WTC11 (cell line): ENCODE results near the gene NPAS3. TPM values are rescaled to one million over a fixed set of nuclear protein-coding genes. Genes with fewer than 3 reads are reported as not detected.

ENCODE experiments used
- ATAC-seq: fragments of 200-7000 bp; cut with Tn5 transposase; 2 replicates; pipeline ENCODE4 v1.10.0; 2021; ENCODE audit warnings: mild to moderate bottlenecking, moderate library complexity
- CTCF ChIA-PET: fragments of 300-600 bp; sonication (Branson Sonifier 250); formaldehyde crosslinking; loops from one replicate; lab custom pipeline; 2021; ENCODE audit warnings: antibody characterized with exemption; lab: Charles Lee
- POLR2A ChIA-PET: fragments of 350-600 bp; sonication (Branson Sonifier 250); formaldehyde crosslinking; loops from one replicate; lab custom pipeline; 2021; ENCODE audit warnings: antibody characterized with exemption; lab: Charles Lee
- DNase-seq: peaks from one replicate; pipeline ENCODE4 v3.0.0; 2021; ENCODE audit warnings: low spot score
- H3K27ac Mint-ChIP-seq: 2 replicates; pipeline ENCODE4 v1.8.0; 2021; ENCODE audit warnings: mixed read lengths
- H3K27me3 Mint-ChIP-seq: 2 replicates; pipeline ENCODE4 v1.8.0; 2021; ENCODE audit warnings: low read depth, mild to moderate bottlenecking, moderate library complexity, mixed read lengths
- H3K36me3 Mint-ChIP-seq: 2 replicates; pipeline ENCODE4 v1.8.0; 2021; ENCODE audit warnings: mixed read lengths
- H3K4me1 Mint-ChIP-seq: 2 replicates; pipeline ENCODE4 v1.8.0; 2022; ENCODE audit warnings: mixed read lengths
- H3K4me3 Mint-ChIP-seq: 2 replicates; pipeline ENCODE4 v1.8.0; 2021; ENCODE audit warnings: mild to moderate bottlenecking, moderate library complexity, mixed read lengths
- H3K9me3 Mint-ChIP-seq: 2 replicates; pipeline ENCODE4 v1.8.0; 2021; ENCODE audit warnings: mixed read lengths
- AFF4 ChIP-seq: sonication (generic); formaldehyde crosslinking; IDR thresholded peaks from 2 replicates; pipeline ENCODE4 v1.8.1; 2023; ENCODE audit warnings: mild to moderate bottlenecking, missing genetic modification reagents, borderline replicate concordance
- ATF2 ChIP-seq: sonication (generic); formaldehyde crosslinking; IDR thresholded peaks from 2 replicates; pipeline ENCODE4 v1.8.1; 2022; ENCODE audit warnings: low read depth, missing genetic modification reagents, borderline replicate concordance
- ATF3 ChIP-seq: sonication (generic); formaldehyde crosslinking; conservative IDR thresholded peaks from 2 replicates; pipeline ENCODE4 v1.8.1; 2022; ENCODE audit warnings: mild to moderate bottlenecking, missing genetic modification reagents
- CREB1 ChIP-seq: sonication (generic); formaldehyde crosslinking; IDR thresholded peaks from 2 replicates; pipeline ENCODE4 v1.8.0; 2023; ENCODE audit warnings: mild to moderate bottlenecking, missing genetic modification reagents
- CTCF ChIP-seq: fragments of 200-600 bp; IDR thresholded peaks from 2 replicates; pipeline ENCODE4 v1.8.0; 2022; ENCODE audit warnings: antibody characterized with exemption
- E2F4 ChIP-seq: sonication (generic); formaldehyde crosslinking; IDR thresholded peaks from 2 replicates; pipeline ENCODE4 v1.8.1; 2022; ENCODE audit warnings: low read depth, mild to moderate bottlenecking, moderate library complexity, missing genetic modification reagents, borderline replicate concordance
- ELF4 ChIP-seq: sonication (generic); formaldehyde crosslinking; IDR thresholded peaks from 2 replicates; pipeline ENCODE4 v1.8.1; 2022; ENCODE audit warnings: low read depth, mild to moderate bottlenecking, moderate library complexity, missing genetic modification reagents
- ESRRA ChIP-seq: sonication (generic); formaldehyde crosslinking; IDR thresholded peaks from 2 replicates; pipeline ENCODE4 v1.8.1; 2022; ENCODE audit warnings: mild to moderate bottlenecking, missing genetic modification reagents, borderline replicate concordance
- ETV6 ChIP-seq: sonication (generic); formaldehyde crosslinking; IDR thresholded peaks from 2 replicates; pipeline ENCODE4 v1.8.1; 2022; ENCODE audit warnings: mild to moderate bottlenecking, missing genetic modification reagents
- FOXJ3 ChIP-seq: sonication (generic); formaldehyde crosslinking; IDR thresholded peaks from 2 replicates; pipeline ENCODE4 v1.9.0; 2021; ENCODE audit warnings: missing genetic modification reagents, mild to moderate bottlenecking, borderline replicate concordance
- FOXK1 ChIP-seq: sonication (generic); formaldehyde crosslinking; IDR thresholded peaks from 2 replicates; pipeline ENCODE4 v1.8.0; 2022; ENCODE audit warnings: mild to moderate bottlenecking, moderate library complexity, missing genetic modification reagents
- FOXP4 ChIP-seq: sonication (generic); formaldehyde crosslinking; IDR thresholded peaks from 2 replicates; pipeline ENCODE4 v1.8.0; 2022; ENCODE audit warnings: mild to moderate bottlenecking, missing genetic modification reagents
- IRF1 ChIP-seq: sonication (generic); formaldehyde crosslinking; IDR thresholded peaks from 2 replicates; pipeline ENCODE4 v1.8.0; 2023; ENCODE audit warnings: missing genetic modification reagents
- IRF2 ChIP-seq: sonication (generic); formaldehyde crosslinking; IDR thresholded peaks from 2 replicates; pipeline ENCODE4 v1.8.0; 2022; ENCODE audit warnings: low read depth, missing genetic modification reagents, borderline replicate concordance
- MLX ChIP-seq: sonication (generic); formaldehyde crosslinking; IDR thresholded peaks from 2 replicates; pipeline ENCODE4 v1.8.1; 2023; ENCODE audit warnings: mild to moderate bottlenecking, missing genetic modification reagents, moderate library complexity
- MXD4 ChIP-seq: fragments of 250-450 bp; sonication (Bioruptor Pico); IDR thresholded peaks from 2 replicates; pipeline ENCODE4 v1.8.0; 2021; ENCODE audit warnings: mild to moderate bottlenecking, moderate library complexity, borderline replicate concordance
- NFE2L1 ChIP-seq: sonication (generic); formaldehyde crosslinking; IDR thresholded peaks from 2 replicates; pipeline ENCODE4 v1.8.1; 2023; ENCODE audit warnings: missing genetic modification reagents
- SMAD4 ChIP-seq: sonication (generic); formaldehyde crosslinking; IDR thresholded peaks from 2 replicates; pipeline ENCODE4 v1.8.0; 2022; ENCODE audit warnings: mild to moderate bottlenecking, missing genetic modification reagents
- SOX15 ChIP-seq: fragments of 250-450 bp; sonication (Bioruptor Pico); IDR thresholded peaks from 2 replicates; pipeline ENCODE4 v1.9.0; 2021; ENCODE audit warnings: mild to moderate bottlenecking
- TCF7 ChIP-seq: sonication (generic); formaldehyde crosslinking; IDR thresholded peaks from 2 replicates; pipeline ENCODE4 v1.8.0; 2022; ENCODE audit warnings: mild to moderate bottlenecking, low read depth, missing genetic modification reagents, moderate library complexity
- TEAD1 ChIP-seq: sonication (generic); formaldehyde crosslinking; IDR thresholded peaks from 2 replicates; pipeline ENCODE4 v1.8.0; 2022; ENCODE audit warnings: mild to moderate bottlenecking, missing genetic modification reagents
- TEAD4 ChIP-seq: sonication (generic); formaldehyde crosslinking; IDR thresholded peaks from 2 replicates; pipeline ENCODE4 v1.8.0; 2022; ENCODE audit warnings: mild to moderate bottlenecking, missing genetic modification reagents
- ZNF671 ChIP-seq: fragments of 250-450 bp; sonication (Bioruptor Pico); IDR thresholded peaks from 2 replicates; pipeline ENCODE4 v1.8.0; 2021; ENCODE audit warnings: mild to moderate bottlenecking
- total RNA-seq: library from RNA; stranded (reverse); gene quantifications from 3 replicates; pipeline ENCODE4 v1.2.3, GENCODE V29; 2021

Gene NPAS3
- total RNA-seq, 1 experiment from 2014 or later = 3.2 TPM

- no peak for TF ChIP-seq ESRRA (CRISPR knock-in tag)
- TF ChIP-seq CREB1 = no peak
- no peak for TF ChIP-seq MXD4
- no peak for TF ChIP-seq E2F4 (CRISPR knock-in tag)
- TF ChIP-seq FOXJ3 (CRISPR knock-in tag) = no peak
- no peak for TF ChIP-seq IRF2 (CRISPR knock-in tag)
- TF ChIP-seq SOX15 (CRISPR knock-in tag) = no peak
- TF ChIP-seq MLX (CRISPR knock-in tag) = no peak
These were observed 533.1 kb downstream of the NPAS3 start (continued) for GRCh38 chr14:33471776-33472175.

GRCh38 chr14:33475623-33476022, 536.9 kb downstream of the NPAS3 start:
- POLR2A ChIA-PET = no interaction called here
- Mint-ChIP-seq H3K36me3 (no peaks in the 10 kb centered on the region), H3K4me1 (peaks cover 79% of the 10 kb centered on the region), H3K27me3 (no peaks in the 10 kb centered on the region), H3K27ac (no peak overlapping the region), H3K9me3 (no peaks in the 10 kb centered on the region), H3K4me3 (no peak overlapping the region)
- DNase-seq (peak; percentile 75), ATAC-seq (peak; percentile 86)
- TF ChIP-seq CTCF (peak; percentile 43; the same call in 1 of the 2 replicates), ETV6 (0 out of 2 replicates have a peak, but pooled peaks have one; percentile 53), TEAD1 (CRISPR knock-in tag) (peak; percentile 81; the same call in 1 of the 2 replicates), ATF3 (CRISPR knock-in tag) (no peak), FOXP4 (peak; percentile 22; the same call in 1 of the 2 replicates), FOXK1 (0 out of 2 replicates have a peak, but pooled peaks have one; percentile 26), TCF7 (CRISPR knock-in tag) (no peak)
- CTCF ChIA-PET = interaction anchor here (0.6 to 2.2 kb wide), 8 partner anchors 9 to 442 kb away, joined by 3 to 13 read pairs (median 4); no protein-coding TSS in a partner anchor

- Mint-ChIP-seq H3K36me3 (no peaks in the 10 kb centered on the region), H3K27ac (peak overlapping the region; percentile 10; the same call in 1 of the 2 replicates), H3K4me3 (no peak overlapping the region), H3K27me3 (no peaks in the 10 kb centered on the region), H3K4me1 (peaks cover 85% of the 10 kb centered on the region), H3K9me3 (no peaks in the 10 kb centered on the region)
- CTCF ChIA-PET = interaction anchor here (1.1 kb wide), 1 partner anchor 315 kb away, joined by 3 read pairs; no protein-coding TSS in a partner anchor
- ATAC-seq (peak; percentile 71), DNase-seq (no peak)
- POLR2A ChIA-PET = no interaction called here
- TF ChIP-seq TEAD4 (CRISPR knock-in tag) = no peak
- no peak for TF ChIP-seq IRF1
- no peak for TF ChIP-seq AFF4
- TF ChIP-seq ATF2 (CRISPR knock-in tag) = no peak
- TF ChIP-seq ELF4 (CRISPR knock-in tag) = no peak
- no peak for TF ChIP-seq NFE2L1 (CRISPR knock-in tag)
- TF ChIP-seq TCF7 (CRISPR knock-in tag) = no peak
- TF ChIP-seq SMAD4 (CRISPR knock-in tag) = no peak
- TF ChIP-seq ZNF671 (CRISPR knock-in tag) = no peak
These were observed 539.1 kb downstream of the NPAS3 start for GRCh38 chr14:33477797-33478196.
